Chondrocyte (in vitro differentiated cells): ENCODE results near the gene DNAJC13. TPM values are rescaled to one million over a fixed set of nuclear protein-coding genes. Genes with fewer than 3 reads are reported as not detected.
"Not testable (repeated sequence)": the region's sequence is repeated elsewhere in the genome, so short reads cannot be mapped to it uniquely, and the experiment has no call there.

Source experiments
- DNase-seq: peaks from one replicate; pipeline ENCODE4 v3.0.0; 2021; ENCODE audit warnings: mixed read lengths, low spot score
- H3K27ac Mint-ChIP-seq: one replicate; pipeline ENCODE4 v1.8.0; 2021; ENCODE audit warnings: mild to moderate bottlenecking, moderate library complexity, mixed read lengths; ENCODE audit not compliant: unreplicated experiment
- H3K27me3 Mint-ChIP-seq: 2 replicates; pipeline ENCODE4 v1.8.0; 2021; ENCODE audit warnings: low read depth, mixed read lengths
- H3K36me3 Mint-ChIP-seq: 2 replicates; pipeline ENCODE4 v1.8.0; 2021; ENCODE audit warnings: low read depth, mixed read lengths
- H3K4me1 Mint-ChIP-seq: 2 replicates; pipeline ENCODE4 v1.8.0; 2021; ENCODE audit warnings: low read depth, mild to moderate bottlenecking, mixed read lengths
- H3K4me3 Mint-ChIP-seq: one replicate; pipeline ENCODE4 v1.8.0; 2021; ENCODE audit warnings: mild to moderate bottlenecking, moderate library complexity, mixed read lengths; ENCODE audit not compliant: unreplicated experiment
- H3K9me3 Mint-ChIP-seq: 2 replicates; pipeline ENCODE4 v1.8.0; 2021; ENCODE audit warnings: low read depth, mixed read lengths
- total RNA-seq: library from RNA; stranded (reverse); gene quantifications from 3 replicates; pipeline ENCODE4 v1.2.1, GENCODE V29; 2021
- TF ChIP-seq, protein P1 (sequence below): fragments of 200-600 bp; sonication (generic); IDR thresholded peaks from 2 replicates; pipeline ENCODE4 v1.5.0; 2021; ENCODE audit warnings: antibody characterized with exemption, mild to moderate bottlenecking, moderate library complexity

DNAJC13 gene
- total RNA-seq, 1 donor from 2014 or later, result 49.1 TPM

DNA sequence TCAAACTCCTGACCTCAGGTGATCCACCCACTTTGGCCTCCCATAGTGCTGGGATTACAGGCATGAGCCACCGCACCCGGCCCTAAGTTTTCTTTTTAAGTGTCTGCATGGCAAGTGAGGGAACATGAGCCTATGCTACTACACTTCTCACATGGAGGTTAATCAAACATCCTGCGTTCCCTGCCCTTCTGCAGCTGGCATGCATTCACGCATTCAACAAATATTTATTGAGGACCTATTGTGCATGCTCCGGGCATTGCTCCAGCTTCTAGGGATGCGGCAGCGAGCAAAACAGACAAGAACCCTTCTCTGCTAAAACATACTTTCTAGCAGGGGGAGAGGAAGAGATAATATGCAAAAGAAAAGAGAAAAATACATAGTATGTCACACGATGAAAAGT is 137.1 kb downstream of the DNAJC13 start:
- Mint-ChIP-seq H3K9me3 (no peaks in the 10 kb centered on the region), H3K27me3 (no peaks in the 10 kb centered on the region), H3K36me3 (peaks cover 11% of the 10 kb centered on the region), H3K27ac (peak overlapping the region; percentile 4), H3K4me1 (peaks cover 24% of the 10 kb centered on the region), H3K4me3 (no peak overlapping the region)
- DNase-seq, result no peak
- TF ChIP-seq, protein P1, sequence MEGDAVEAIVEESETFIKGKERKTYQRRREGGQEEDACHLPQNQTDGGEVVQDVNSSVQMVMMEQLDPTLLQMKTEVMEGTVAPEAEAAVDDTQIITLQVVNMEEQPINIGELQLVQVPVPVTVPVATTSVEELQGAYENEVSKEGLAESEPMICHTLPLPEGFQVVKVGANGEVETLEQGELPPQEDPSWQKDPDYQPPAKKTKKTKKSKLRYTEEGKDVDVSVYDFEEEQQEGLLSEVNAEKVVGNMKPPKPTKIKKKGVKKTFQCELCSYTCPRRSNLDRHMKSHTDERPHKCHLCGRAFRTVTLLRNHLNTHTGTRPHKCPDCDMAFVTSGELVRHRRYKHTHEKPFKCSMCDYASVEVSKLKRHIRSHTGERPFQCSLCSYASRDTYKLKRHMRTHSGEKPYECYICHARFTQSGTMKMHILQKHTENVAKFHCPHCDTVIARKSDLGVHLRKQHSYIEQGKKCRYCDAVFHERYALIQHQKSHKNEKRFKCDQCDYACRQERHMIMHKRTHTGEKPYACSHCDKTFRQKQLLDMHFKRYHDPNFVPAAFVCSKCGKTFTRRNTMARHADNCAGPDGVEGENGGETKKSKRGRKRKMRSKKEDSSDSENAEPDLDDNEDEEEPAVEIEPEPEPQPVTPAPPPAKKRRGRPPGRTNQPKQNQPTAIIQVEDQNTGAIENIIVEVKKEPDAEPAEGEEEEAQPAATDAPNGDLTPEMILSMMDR, result no peak

DNA sequence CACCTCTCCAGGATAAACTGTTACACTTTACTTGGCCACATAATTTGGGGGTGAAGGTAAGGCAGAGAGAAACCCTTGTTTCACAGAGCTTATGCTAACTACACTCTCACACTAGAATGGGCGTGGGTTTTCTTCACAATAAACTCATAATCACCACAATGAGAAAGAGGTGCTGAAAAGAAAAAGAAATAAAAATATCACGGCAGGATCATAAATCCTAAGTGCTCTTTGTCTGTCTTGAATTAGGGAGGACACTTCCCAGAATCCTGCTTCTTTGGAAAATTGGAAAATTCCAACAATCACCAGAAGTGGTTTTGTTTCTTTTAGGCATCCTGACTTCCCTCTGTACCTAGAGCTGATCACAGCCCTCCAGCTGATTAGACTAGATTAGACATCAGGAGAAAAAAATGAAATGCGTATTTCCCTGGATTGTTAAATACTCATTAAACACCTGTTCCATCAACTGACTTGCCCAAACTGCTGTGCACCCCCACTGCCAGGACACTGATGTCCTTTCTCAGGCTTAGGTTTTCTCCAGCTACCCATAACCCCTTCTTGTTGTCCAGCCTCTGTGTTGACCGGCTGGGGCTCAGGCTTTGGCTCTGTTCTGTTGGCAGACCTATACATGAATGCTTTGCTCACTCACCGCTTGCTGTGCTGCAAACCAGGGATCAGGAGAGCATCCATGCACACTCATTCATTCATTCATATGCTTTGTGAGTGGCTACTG is 138.2 kb downstream of the DNAJC13 start:
- Mint-ChIP-seq H3K27me3 (no peaks in the 10 kb centered on the region), H3K4me1 (peaks cover 14% of the 10 kb centered on the region), H3K4me3 (no peak overlapping the region), H3K36me3 (peaks cover 11% of the 10 kb centered on the region), H3K27ac (no peak overlapping the region), H3K9me3 (no peaks in the 10 kb centered on the region)
- TF ChIP-seq, protein P1, result no peak
- DNase-seq, result no peak

DNA sequence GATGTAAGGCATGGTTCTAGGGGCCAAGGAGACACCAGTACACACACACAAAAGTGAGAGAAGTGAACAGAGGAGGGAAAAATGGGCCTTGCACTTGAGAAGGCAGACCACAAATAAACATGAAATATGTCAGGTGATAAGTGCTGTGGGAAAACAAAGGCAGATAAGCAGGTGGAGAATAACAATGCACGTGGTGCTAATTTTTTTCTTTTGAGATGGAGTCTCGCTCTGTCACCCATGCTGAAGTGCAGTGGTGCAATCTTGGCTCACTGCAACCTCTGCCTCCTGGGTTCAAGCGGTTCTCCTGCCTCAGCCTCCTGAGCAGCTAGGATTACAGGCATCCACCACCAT is 138.7 kb downstream of the DNAJC13 start:
- not testable (repeated sequence) for H3K4me1 Mint-ChIP-seq, H3K27ac Mint-ChIP-seq, DNase-seq, H3K27me3 Mint-ChIP-seq, H3K9me3 Mint-ChIP-seq, H3K4me3 Mint-ChIP-seq
- H3K36me3 Mint-ChIP-seq, result peaks cover 13% of the 10 kb centered on the region

DNA sequence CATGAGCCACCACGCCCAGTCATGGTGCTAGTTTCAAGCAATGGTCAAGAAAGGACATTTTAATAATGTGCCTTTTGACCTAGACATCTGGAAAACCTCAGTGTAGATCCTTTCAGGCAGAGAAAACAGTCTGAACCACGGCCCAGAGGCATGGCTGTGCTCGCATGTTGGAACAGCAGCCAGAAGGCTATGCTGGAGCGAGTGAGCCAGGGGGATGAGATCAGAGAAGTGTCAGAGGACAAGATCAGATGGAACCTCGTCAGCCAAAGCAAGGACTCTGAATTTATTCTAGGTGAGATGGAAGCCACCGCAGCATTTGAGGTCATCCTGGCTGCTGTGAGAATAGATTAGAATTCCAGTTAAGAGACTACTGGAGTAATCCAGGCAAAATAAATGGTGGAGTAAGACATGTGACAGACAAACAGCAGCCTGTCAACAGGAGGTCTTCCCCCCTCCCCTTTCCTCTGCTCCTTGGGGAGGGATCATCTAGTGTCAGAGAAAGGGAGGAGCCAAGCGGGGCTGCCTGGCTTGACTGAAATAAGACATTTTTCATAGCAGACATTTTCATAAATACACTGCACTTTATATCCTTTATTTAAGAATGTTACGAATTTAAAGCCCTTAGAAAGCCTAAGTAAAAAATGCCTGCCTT is 139.3 kb downstream of the DNAJC13 start:
- Mint-ChIP-seq H3K36me3 (peaks cover 13% of the 10 kb centered on the region), H3K4me1 (peaks cover 7% of the 10 kb centered on the region), H3K27ac (no peak overlapping the region), H3K4me3 (no peak overlapping the region), H3K9me3 (no peaks in the 10 kb centered on the region), H3K27me3 (no peaks in the 10 kb centered on the region)
- TF ChIP-seq, protein P1, result no peak
- no peak for DNase-seq

DNA sequence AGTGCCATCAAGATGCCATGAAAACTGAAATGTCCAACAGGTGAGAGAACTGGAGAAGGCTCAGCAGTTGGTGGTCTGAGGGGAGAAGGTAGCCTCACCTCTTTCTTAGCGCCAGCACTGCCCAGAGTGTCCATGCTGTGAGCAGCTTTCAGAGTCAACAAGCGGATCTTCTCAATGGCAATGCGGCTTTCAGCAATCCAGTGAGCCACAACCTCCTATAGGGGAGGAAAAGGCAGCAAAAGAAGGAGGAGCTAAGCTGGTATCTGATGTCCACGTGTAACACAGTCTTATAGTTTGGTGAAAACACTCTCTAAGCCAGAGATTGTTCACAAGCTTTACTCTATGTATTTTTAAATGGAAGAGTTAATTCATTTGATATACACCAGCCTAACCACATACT is 143.7 kb downstream of the DNAJC13 start:
- Mint-ChIP-seq H3K4me3 (no peak overlapping the region), H3K36me3 (peaks cover 13% of the 10 kb centered on the region), H3K9me3 (peaks cover 5% of the 10 kb centered on the region), H3K27me3 (no peaks in the 10 kb centered on the region), H3K27ac (no peak overlapping the region), H3K4me1 (no peaks in the 10 kb centered on the region)
- no peak for DNase-seq
- TF ChIP-seq, protein P1, result no peak
